SK-N-SH (cell line): Measurements from ENCODE around the gene ZDBF2. TPM values are rescaled to one million over a fixed set of nuclear protein-coding genes. Genes with fewer than 3 reads are reported as not detected.

Experiments used
- CTCF ChIA-PET: fragments of 300-600, 350-600 bp; formaldehyde crosslinking; extraction: SDS; loops from one replicate; lab custom pipeline; 2021; lab: Yijun Ruan, JAX
- POLR2A ChIA-PET: fragments of 350-600 bp; sonication (Branson Sonifier 250); formaldehyde crosslinking; extraction: SDS; loops from one replicate; lab custom pipeline; 2020; ENCODE audit warnings: antibody characterized with exemption, inconsistent platforms; lab: Yijun Ruan, JAX
- DNase-seq: peaks from one replicate; pipeline ENCODE4 v3.0.0; 2012
- H2AFZ ChIP-seq: fragments of 200-600 bp; sonication (generic); 2 replicates; pipeline ENCODE4 v1.8.1; 2016; ENCODE audit warnings: antibody characterized with exemption, mild to moderate bottlenecking, low read depth
- H3F3A ChIP-seq: fragments of 200-600 bp; sonication (generic); replicated peaks from 2 replicates; pipeline ENCODE3; 2016; ENCODE audit warnings: antibody characterized with exemption, mild to moderate bottlenecking; ENCODE audit not compliant: insufficient read depth
- H3K27ac ChIP-seq, 2 experiments: fragments of 200-500 bp in 1 of 2; fragments of 200-600 bp in 1 of 2; sonication (Bioruptor generic) in 1 of 2; sonication (generic), shearing (Covaris generic) in 1 of 2; 2 replicates each; pipeline versions ENCODE4 v1.5.1 to v1.6.1; 2014 to 2016; ENCODE audit warnings: low read depth in 2 of 2, inconsistent platforms in 1 of 2, low read length in 1 of 2, mild to moderate bottlenecking in 1 of 2, mixed read lengths in 1 of 2
- H3K27me3 ChIP-seq: fragments of 200-600 bp; sonication (generic), shearing (Covaris generic); 2 replicates; pipeline ENCODE4 v1.6.1; 2016; ENCODE audit warnings: mixed run types; ENCODE audit not compliant: insufficient read depth
- H3K36me3 ChIP-seq, 2 experiments: fragments of 200-500 bp in 1 of 2; fragments of 200-600 bp in 1 of 2; sonication (Bioruptor generic) in 1 of 2; sonication (generic) in 1 of 2; replicated peaks in 1 of 2; 2 replicates each; pipeline versions ENCODE3 to v1.5.1; 2014 to 2016; ENCODE audit warnings: low read length in 1 of 2, mild to moderate bottlenecking in 1 of 2; ENCODE audit not compliant: insufficient read depth in 2 of 2, control insufficient read depth in 1 of 2
- H3K4me1 ChIP-seq, 2 experiments: fragments of 200-500 bp in 1 of 2; fragments of 200-600 bp in 1 of 2; sonication (Bioruptor generic) in 1 of 2; sonication (generic), shearing (Covaris generic) in 1 of 2; 2 replicates each; pipeline versions ENCODE4 v1.5.1 to v1.6.1; 2014 to 2016; ENCODE audit warnings: low read depth in 1 of 2, low read length in 1 of 2, mixed run types in 1 of 2; ENCODE audit not compliant: insufficient read depth in 2 of 2, control insufficient read depth in 1 of 2
- H3K4me2 ChIP-seq: fragments of 200-600 bp; sonication (generic), shearing (Covaris generic); 2 replicates; pipeline ENCODE4 v1.6.1; 2017; ENCODE audit warnings: mixed run types
- H3K4me3 ChIP-seq, 2 experiments: fragments of 200-500 bp in 1 of 2; fragments of 200-600 bp in 1 of 2; sonication (Bioruptor generic) in 1 of 2; sonication (generic), shearing (Covaris generic) in 1 of 2; 2 replicates each; pipeline versions ENCODE4 v1.5.1 to v1.8.1; 2014 to 2016; ENCODE audit warnings: low read depth in 2 of 2, inconsistent platforms in 1 of 2, low read length in 1 of 2, mild to moderate bottlenecking in 1 of 2, mixed read lengths in 1 of 2, moderate library complexity in 1 of 2
- H3K79me2 ChIP-seq: fragments of 200-600 bp; sonication (generic); 2 replicates; pipeline ENCODE4 v1.8.1; 2017; ENCODE audit warnings: mild to moderate bottlenecking; ENCODE audit not compliant: insufficient read depth
- H3K9ac ChIP-seq: fragments of 200-600 bp; sonication (generic); 2 replicates; pipeline ENCODE4 v1.6.1; 2017; ENCODE audit warnings: mixed run types
- H3K9me2 ChIP-seq: fragments of 200-600 bp; sonication (generic); 2 replicates; pipeline ENCODE4 v1.6.1; 2017; ENCODE audit warnings: mixed run types
- H3K9me3 ChIP-seq: fragments of 200-600 bp; sonication (generic); 2 replicates; pipeline ENCODE4 v1.6.1; 2017; ENCODE audit warnings: mixed run types, mild to moderate bottlenecking, moderate library complexity
- H4K20me1 ChIP-seq: fragments of 200-600 bp; sonication (generic); 2 replicates; pipeline ENCODE4 v1.6.1; 2017; ENCODE audit warnings: mild to moderate bottlenecking, mixed run types; ENCODE audit not compliant: insufficient read depth
- CHD2 ChIP-seq: fragments of 150-350 bp; IDR thresholded peaks from 2 replicates; pipeline ENCODE4 v1.6.1; 2018; ENCODE audit warnings: low read length; ENCODE audit not compliant: partially characterized antibody
- CTCF ChIP-seq: fragments of 200-600 bp; sonication (generic); IDR thresholded peaks from 2 replicates; pipeline ENCODE4 v1.6.1; 2017; ENCODE audit warnings: antibody characterized with exemption, mild to moderate bottlenecking, moderate library complexity
- ELF1 ChIP-seq: IDR thresholded peaks from 2 replicates; pipeline ENCODE4 v1.4.0; 2012
- EP300 ChIP-seq, 2 experiments: IDR thresholded peaks; 2 replicates each; pipeline versions ENCODE4 v1.4.0 to v1.6.1; 2012; ENCODE audit warnings: borderline replicate concordance in 1 of 2, low read depth in 1 of 2, low read length in 1 of 2
- EZH2phosphoT487 ChIP-seq: fragments of 200-600 bp; sonication (generic); IDR thresholded peaks from 2 replicates; pipeline ENCODE4 v1.6.1; 2017; ENCODE audit warnings: low read depth, mixed run types, mild to moderate bottlenecking, antibody characterized with exemption, moderate library complexity, borderline replicate concordance
- FOSL2 ChIP-seq: IDR thresholded peaks from 2 replicates; pipeline ENCODE4 v1.4.0; 2012; ENCODE audit warnings: low read depth, mild to moderate bottlenecking, moderate library complexity, borderline replicate concordance
- FOXM1 ChIP-seq: IDR thresholded peaks from 2 replicates; pipeline ENCODE4 v1.4.0; 2012; ENCODE audit warnings: low read depth, mild to moderate bottlenecking
- GABPA ChIP-seq: IDR thresholded peaks from 2 replicates; pipeline ENCODE4 v1.4.0; 2012; ENCODE audit warnings: low read depth, mild to moderate bottlenecking
- IRF3 ChIP-seq: fragments of 150-350 bp; IDR thresholded peaks from 2 replicates; pipeline ENCODE4 v1.6.1; 2016; ENCODE audit warnings: mild to moderate bottlenecking, low read depth, low read length
- JUND ChIP-seq: IDR thresholded peaks from 2 replicates; pipeline ENCODE4 v1.4.0; 2012
- MEF2A ChIP-seq: IDR thresholded peaks from 2 replicates; pipeline ENCODE4 v1.4.0; 2012; ENCODE audit warnings: low read depth, borderline replicate concordance
- MXI1 ChIP-seq: IDR thresholded peaks from 2 replicates; pipeline ENCODE4 v1.6.1; 2012; ENCODE audit warnings: mild to moderate bottlenecking, low read depth, low read length, improper control_type of control experiment
- NFIC ChIP-seq: IDR thresholded peaks from 2 replicates; pipeline ENCODE4 v1.4.0; 2012; ENCODE audit warnings: borderline replicate concordance
- NRF1 ChIP-seq: IDR thresholded peaks from 2 replicates; pipeline ENCODE4 v1.6.1; 2012; ENCODE audit warnings: low read depth, mild to moderate bottlenecking, low read length
- PBX3 ChIP-seq: IDR thresholded peaks from 2 replicates; pipeline ENCODE4; 2012
- POLR2AphosphoS5 ChIP-seq: IDR thresholded peaks from 2 replicates; pipeline ENCODE4 v1.6.1; 2012; ENCODE audit warnings: low read depth, low read length
- RAD21 ChIP-seq: IDR thresholded peaks from 2 replicates; pipeline ENCODE4 v1.6.1; 2012; ENCODE audit warnings: mild to moderate bottlenecking, low read length
- RCOR1 ChIP-seq: fragments of 150-350 bp; IDR thresholded peaks from 2 replicates; pipeline ENCODE4 v1.6.1; 2017; ENCODE audit warnings: antibody characterized with exemption, low read length
- RFX5 ChIP-seq: IDR thresholded peaks from 2 replicates; pipeline ENCODE4 v1.6.1; 2012; ENCODE audit warnings: mild to moderate bottlenecking, improper control_type of control experiment, low read length
- SIN3A ChIP-seq: IDR thresholded peaks from 2 replicates; pipeline ENCODE4 v1.6.1; 2012; ENCODE audit warnings: low read depth, mild to moderate bottlenecking, low read length, moderate library complexity, borderline replicate concordance
- SMC3 ChIP-seq: IDR thresholded peaks from 2 replicates; pipeline ENCODE4 v1.6.1; 2012; ENCODE audit warnings: low read depth, low read length, improper control_type of control experiment
- TAF1 ChIP-seq: IDR thresholded peaks from 2 replicates; pipeline ENCODE4 v1.6.1; 2012; ENCODE audit warnings: low read depth, mild to moderate bottlenecking, low read length, moderate library complexity, borderline replicate concordance
- TCF12 ChIP-seq: IDR thresholded peaks from 2 replicates; pipeline ENCODE4 v1.4.0; 2012
- TEAD4 ChIP-seq: IDR thresholded peaks from 2 replicates; pipeline ENCODE4 v1.4.0; 2012; ENCODE audit warnings: mild to moderate bottlenecking, borderline replicate concordance; ENCODE audit not compliant: insufficient read depth
- YY1 ChIP-seq: IDR thresholded peaks from 2 replicates; pipeline ENCODE4 v1.4.0; 2012; ENCODE audit warnings: low read depth, mild to moderate bottlenecking
- WGBS: methylation state at CpG from one replicate; pipeline ENCODE4 v1.1.6; 2017; ENCODE audit warnings: low lambda C conversion rate; 5-methylcytosine and 5-hydroxymethylcytosine counted together
- polyA plus RNA-seq, 3 experiments: library from polyadenylated mRNA; depleted of rRNA; stranded (reverse); fragments of >200 nt; gene quantifications; 2 replicates each; pipeline ENCODE4 v1.2.3, GENCODE V29; 2012

Gene ZDBF2
- polyA plus RNA-seq, 1 of the 3 experiments (the other 2 are of a cell fraction): 1.4 TPM

- Histone ChIP-seq H3K79me2 (no peaks in the 10 kb centered on the region), H3K9ac (no peak overlapping the region), H3K4me3 (no peak overlapping the region), H3K4me1 (no peaks in the 10 kb centered on the region), H3K27me3 (no peaks in the 10 kb centered on the region), H4K20me1 (no peaks in the 10 kb centered on the region), H3K27ac (no peak overlapping the region), H3K36me3 (no peaks in the 10 kb centered on the region), H3K9me2 (no peaks in the 10 kb centered on the region), H3K4me2 (no peak overlapping the region), H3K9me3 (no peaks in the 10 kb centered on the region), H2AFZ (no peak overlapping the region), H3F3A (no peaks in the 10 kb centered on the region)
- ChIA-PET CTCF (no interaction called here), POLR2A (no interaction called here)
- DNase-seq: no peak
- 57% methylated on average over 3 of the region's 3 CpGs for WGBS
- TF ChIP-seq JUND: no peak
- no peak for TF ChIP-seq MEF2A
- no peak for TF ChIP-seq EP300 (IDR thresholded peaks at IDR 0.05; ENCODE audit: borderline replicate concordance in 1 of 2, low read depth in 1 of 2, low read length in 1 of 2)
- TF ChIP-seq IRF3: no peak
- TF ChIP-seq SMC3: no peak
- TF ChIP-seq FOSL2: no peak
- no peak for TF ChIP-seq EZH2phosphoT487
- TF ChIP-seq RAD21: no peak
- TF ChIP-seq YY1: no peak
- TF ChIP-seq TEAD4: no peak
- TF ChIP-seq GABPA: no peak
- no peak for TF ChIP-seq SIN3A
- TF ChIP-seq, all 33 proteins: peak for 0
These were observed 48.6 kb downstream of the ZDBF2 start for GRCh38 chr2:206323033-206323432.

GRCh38 chr2:206323486-206323885, 49.0 kb downstream of the ZDBF2 start:
- Histone ChIP-seq H4K20me1 (no peaks in the 10 kb centered on the region), H3K4me3 (no peak overlapping the region), H3K27me3 (no peaks in the 10 kb centered on the region), H3K9ac (no peak overlapping the region), H3K79me2 (no peaks in the 10 kb centered on the region), H3F3A (no peaks in the 10 kb centered on the region), H3K36me3 (no peaks in the 10 kb centered on the region), H2AFZ (no peak overlapping the region), H3K9me3 (no peaks in the 10 kb centered on the region), H3K27ac (no peak overlapping the region), H3K4me1 (no peaks in the 10 kb centered on the region), H3K4me2 (no peak overlapping the region), H3K9me2 (no peaks in the 10 kb centered on the region)
- no peak for DNase-seq
- CTCF ChIA-PET: interaction anchor here (1.2 kb wide), 1 partner anchor 17 kb away, joined by 3 read pairs; no protein-coding TSS in a partner anchor
- TF ChIP-seq YY1: no peak
- TF ChIP-seq SIN3A: no peak
- TF ChIP-seq CTCF: no peak
- no peak for TF ChIP-seq MXI1
- TF ChIP-seq NRF1: no peak
- TF ChIP-seq FOXM1: no peak
- no peak for TF ChIP-seq JUND
- TF ChIP-seq GABPA: no peak
- no peak for TF ChIP-seq PBX3
- no peak for TF ChIP-seq RCOR1
- no peak for TF ChIP-seq TCF12
- no peak for TF ChIP-seq NFIC
- no peak for TF ChIP-seq TAF1
- TF ChIP-seq RFX5: no peak
- TF ChIP-seq CHD2: no peak
- no peak for TF ChIP-seq POLR2AphosphoS5
- no peak for TF ChIP-seq TEAD4
- TF ChIP-seq ELF1: no peak
- 31% methylated on average over 4 of the region's 4 CpGs for WGBS
- POLR2A ChIA-PET: no interaction called here
